A375 (cell line): ENCODE measurements around the gene XCL1. TPM values are rescaled to one million over a fixed set of nuclear protein-coding genes. Genes with fewer than 3 reads are reported as not detected.

Experiments
- total RNA-seq: library from RNA; depleted of rRNA; stranded (reverse); fragments of >200 nt; shearing (Covaris generic); gene quantifications from 2 replicates; pipeline ENCODE4 v1.2.3, GENCODE V29; 2014; rRNA removed

The XCL1 gene
- 0.49 and 0.98 TPM in 2 replicates for total RNA-seq

DNA sequence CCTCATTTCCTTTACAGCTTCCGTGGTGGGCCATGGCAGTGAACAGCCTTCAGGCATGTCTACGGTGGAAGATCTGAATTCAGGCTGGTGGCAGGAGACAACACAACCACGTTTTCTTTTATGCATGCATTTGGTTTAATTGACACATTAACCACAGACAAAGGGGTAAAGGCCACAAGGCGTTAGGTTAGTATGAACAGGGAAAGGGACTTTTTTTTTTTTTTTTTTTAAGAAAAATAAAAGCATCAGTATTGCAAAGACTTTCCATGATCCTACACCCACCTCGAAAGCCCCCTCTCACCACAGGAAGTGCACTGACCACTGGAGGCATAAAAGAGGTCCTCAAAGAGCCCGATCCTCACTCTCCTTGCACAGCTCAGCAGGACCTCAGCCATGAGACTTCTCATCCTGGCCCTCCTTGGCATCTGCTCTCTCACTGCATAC is at the start of gene XCL1:
Gene XCL1 (plus strand): TSS at position 361 of the 444 bp plus-strand sequence. CDS start 33 bp downstream, at position 394.

DNA sequence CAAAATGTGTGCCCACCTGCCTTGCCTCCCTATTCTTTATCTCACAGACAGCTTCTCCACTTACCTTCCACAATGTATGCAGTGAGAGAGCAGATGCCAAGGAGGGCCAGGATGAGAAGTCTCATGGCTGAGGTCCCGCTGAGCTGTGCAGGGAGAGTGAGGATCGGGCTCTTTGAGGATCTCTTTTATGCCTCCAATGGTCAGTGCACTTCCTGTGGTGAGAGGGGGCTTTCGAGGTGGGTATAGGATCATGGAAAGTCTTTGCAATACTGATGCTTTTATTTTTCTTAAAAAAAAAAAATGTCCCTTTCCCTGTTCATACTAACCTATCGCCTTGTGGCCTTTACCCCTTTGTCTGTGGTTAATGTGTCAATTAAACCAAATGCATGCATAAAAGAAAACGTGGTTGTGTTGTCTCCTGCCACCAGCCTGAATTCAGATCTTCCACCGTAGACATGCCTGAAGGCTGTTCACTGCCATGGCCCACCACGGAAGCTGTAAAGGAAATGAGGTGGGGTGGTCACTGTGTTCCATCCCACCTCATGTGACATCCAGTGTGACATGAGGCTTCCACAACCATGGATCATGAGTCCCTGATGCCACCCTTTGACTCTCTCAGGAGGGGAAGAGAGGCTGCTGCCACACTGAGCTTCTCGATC is 32.4 kb upstream of the XCL1 start, which contains the start of gene XCL2:
Gene XCL2 (minus strand): TSS at position 158 of the 659 bp plus-strand sequence. CDS start 33 bp downstream, at position 125.

Other genes starting within 250 kb of the XCL1 start
- not detected in 2 replicates for gene XCL2, start 32.6 kb upstream of the XCL1 start, total RNA-seq
- not detected in 2 replicates for gene DPT, start 152.6 kb downstream of the XCL1 start, total RNA-seq